Kidney tubule cell (primary cell): ENCODE results near the gene NME4.

Source experiments
- DNase-seq: peaks from one replicate; pipeline ENCODE4 v3.0.0-alpha.2; 2018; ENCODE audit warnings: low spot score

Gene NME4

GRCh38 chr16:426906-427249 lies 29.9 kb downstream of the NME4 start:
- no peak for DNase-seq

- DNase-seq, result no peak
Observed at GRCh38 chr16:427250-427649, 30.3 kb downstream of the NME4 start.

DNA sequence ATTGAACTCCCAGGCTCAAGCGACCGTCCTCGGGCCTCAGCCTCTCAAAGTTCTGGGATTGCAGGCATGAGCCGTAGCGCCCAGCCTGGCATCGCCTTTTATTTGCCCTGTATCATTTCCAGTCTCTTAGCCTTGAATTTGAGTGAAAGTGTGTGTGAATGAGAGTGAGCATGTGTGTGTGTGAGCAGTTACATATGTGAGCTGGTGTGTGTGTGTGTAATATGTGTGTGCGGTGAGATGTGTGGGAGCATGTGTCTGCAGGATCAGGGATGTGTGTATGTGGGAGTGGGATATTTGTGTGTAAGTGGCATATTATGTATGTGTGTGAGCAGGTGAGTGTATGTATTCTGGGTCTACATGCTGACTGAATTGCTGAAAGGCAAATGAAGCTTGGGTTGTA lies 33.9 kb downstream of the NME4 start:
- DNase-seq, result no peak

DNA sequence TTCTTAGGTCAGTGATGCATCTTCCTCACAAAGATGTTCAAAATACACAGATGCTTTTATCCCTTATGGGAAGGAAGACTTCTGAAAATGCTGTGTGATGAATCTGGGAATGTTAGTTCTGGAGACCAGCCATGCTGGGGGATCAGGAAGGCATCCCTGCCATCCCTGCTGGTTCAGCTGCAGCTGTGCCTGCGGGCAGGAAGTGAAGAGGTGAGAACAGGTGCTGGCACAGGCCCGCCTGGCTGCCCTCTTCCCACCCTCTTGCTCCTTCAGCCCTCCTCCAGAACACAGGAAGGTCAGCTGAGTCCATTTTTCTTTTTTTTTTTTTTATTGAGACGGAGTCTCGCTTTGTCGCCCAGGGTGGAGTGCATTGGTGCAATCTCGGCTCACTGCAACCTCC lies 43.6 kb downstream of the NME4 start:
- DNase-seq, result no peak

GRCh38 chr16:441447-441846 lies 44.4 kb downstream of the NME4 start:
- no peak for DNase-seq

DNA sequence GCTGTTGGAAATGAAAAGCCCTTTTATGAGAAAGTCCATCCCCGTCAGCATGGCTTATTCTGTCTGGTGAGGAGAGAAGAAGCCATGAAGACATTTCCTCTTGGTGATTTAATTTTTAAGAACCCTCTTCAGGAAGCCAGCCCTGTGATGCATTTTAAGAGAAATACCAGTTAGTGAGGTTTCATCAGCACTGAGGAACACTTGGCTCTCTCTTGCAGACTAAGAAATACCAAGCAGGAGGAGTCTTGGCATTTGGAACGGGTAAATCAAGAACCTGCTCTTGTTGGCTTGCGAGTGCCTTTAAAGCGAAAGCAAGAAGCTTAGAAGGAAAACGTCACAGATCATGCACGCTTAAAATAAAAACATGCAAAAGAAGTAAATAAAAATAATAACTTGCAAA lies 46.0 kb downstream of the NME4 start:
- no peak for DNase-seq

- DNase-seq, result no peak
Observed at GRCh38 chr16:444027-444426, 47.0 kb downstream of the NME4 start.

GRCh38 chr16:445566-445965 lies 48.6 kb downstream of the NME4 start:
- DNase-seq, result no peak
